UCSD-AML1 (cell line): ENCODE data around the gene EFCAB12.

ENCODE experiments used
- DNase-seq: peaks from one replicate; lab custom pipeline; 2025; ENCODE audit not compliant: unreplicated experiment; lab: John Stamatoyannopoulos, UW

Gene EFCAB12

GRCh38 chr3:129446926-129447325, 18.5 kb upstream of the EFCAB12 start:
- DNase-seq: no peak

- no peak for DNase-seq
Observed at GRCh38 chr3:129445471-129445870, 17.0 kb upstream of the EFCAB12 start.

GRCh38 chr3:129442947-129443346, 14.5 kb upstream of the EFCAB12 start:
- no peak for DNase-seq

GRCh38 chr3:129442486-129442885, 14.1 kb upstream of the EFCAB12 start:
- no peak for DNase-seq

- no peak for DNase-seq
Observed at GRCh38 chr3:129441782-129442181, 13.3 kb upstream of the EFCAB12 start.

- no peak for DNase-seq
Observed at GRCh38 chr3:129441215-129441614, 12.8 kb upstream of the EFCAB12 start.

GRCh38 chr3:129440618-129441190, 12.3 kb upstream of the EFCAB12 start:
- DNase-seq: no peak

- peak; percentile 99 for DNase-seq
Observed at GRCh38 chr3:129439817-129440617, 11.6 kb upstream of the EFCAB12 start, which contains the start of the genes IFT122 and MBD4. Gene IFT122 (plus strand): TSS chr3:129440224. CDS start chr3:129440331, 107 bp downstream. Gene MBD4 (minus strand): TSS chr3:129439948. CDS start chr3:129439833, 115 bp downstream.

GRCh38 chr3:129439226-129439816, 10.9 kb upstream of the EFCAB12 start:
- peak; percentile 70 for DNase-seq

GRCh38 chr3:129435367-129435766, 6.9 kb upstream of the EFCAB12 start:
- no peak for DNase-seq

GRCh38 chr3:129434140-129434539, 5.7 kb upstream of the EFCAB12 start:
- DNase-seq: no peak

- no peak for DNase-seq
Observed at GRCh38 chr3:129433565-129433964, 5.1 kb upstream of the EFCAB12 start.

GRCh38 chr3:129432671-129433070, 4.2 kb upstream of the EFCAB12 start:
- DNase-seq: no peak

- DNase-seq: peak; percentile 72
Observed at GRCh38 chr3:129432036-129432435, 3.6 kb upstream of the EFCAB12 start.

GRCh38 chr3:129429602-129430001, 1.2 kb upstream of the EFCAB12 start:
- no peak for DNase-seq

- no peak for DNase-seq
Observed at GRCh38 chr3:129429080-129429451, 630 bp upstream of the EFCAB12 start.

- DNase-seq: no peak
Observed at GRCh38 chr3:129428007-129428375, 445 bp downstream of the EFCAB12 start.

GRCh38 chr3:129425619-129426018, 2.8 kb downstream of the EFCAB12 start:
- DNase-seq: no peak

GRCh38 chr3:129425213-129425612, 3.2 kb downstream of the EFCAB12 start:
- DNase-seq: no peak

GRCh38 chr3:129424185-129424841, 4.1 kb downstream of the EFCAB12 start:
- DNase-seq: peak; percentile 31

GRCh38 chr3:129422897-129423296, 5.5 kb downstream of the EFCAB12 start:
- no peak for DNase-seq
